ENCODE data around the gene CCDC136.

CCDC136 gene

GRCh38 chr7:128777156-128778123 lies 14.3 kb upstream of the CCDC136 start:
- DNase-seq (ENCODE audit: low spot score): no peak

GRCh38 chr7:128778946-128779345 lies 12.8 kb upstream of the CCDC136 start:
- DNase-seq (ENCODE audit: low spot score): no peak

- no peak for DNase-seq (ENCODE audit: low spot score)
These were observed 10.6 kb upstream of the CCDC136 start for GRCh38 chr7:128781126-128781525.

GRCh38 chr7:128781851-128782250 lies 9.9 kb upstream of the CCDC136 start:
- DNase-seq (ENCODE audit: low spot score): no peak

GRCh38 chr7:128783143-128783861 lies 8.5 kb upstream of the CCDC136 start:
- no peak for DNase-seq (ENCODE audit: low spot score)

- DNase-seq (ENCODE audit: low spot score): no peak
These were observed 6.0 kb upstream of the CCDC136 start for GRCh38 chr7:128785738-128786137.

- DNase-seq (ENCODE audit: low spot score): no peak
These were observed 3.0 kb upstream of the CCDC136 start for GRCh38 chr7:128788446-128789412.

GRCh38 chr7:128790315-128791041 lies 1.3 kb upstream of the CCDC136 start:
- DNase-seq (ENCODE audit: low spot score): no peak

- DNase-seq (ENCODE audit: low spot score): no peak
These were observed 182 bp downstream of the CCDC136 start for GRCh38 chr7:128791972-128792327.

- no peak for DNase-seq (ENCODE audit: low spot score)
These were observed 858 bp downstream of the CCDC136 start for GRCh38 chr7:128792471-128793180.

GRCh38 chr7:128793181-128793547 lies 1.4 kb downstream of the CCDC136 start:
- no peak for DNase-seq (ENCODE audit: low spot score)

- DNase-seq (ENCODE audit: low spot score): no peak
These were observed 2.3 kb downstream of the CCDC136 start for GRCh38 chr7:128794020-128794419.

- DNase-seq (ENCODE audit: low spot score): no peak
These were observed 2.7 kb downstream of the CCDC136 start for GRCh38 chr7:128794436-128794835.

GRCh38 chr7:128795129-128795528 lies 3.4 kb downstream of the CCDC136 start:
- no peak for DNase-seq (ENCODE audit: low spot score)

GRCh38 chr7:128796327-128796726 lies 4.6 kb downstream of the CCDC136 start:
- DNase-seq (ENCODE audit: low spot score): no peak

GRCh38 chr7:128799451-128799850 lies 7.7 kb downstream of the CCDC136 start:
- no peak for DNase-seq (ENCODE audit: low spot score)

GRCh38 chr7:128800567-128800966 lies 8.8 kb downstream of the CCDC136 start:
- DNase-seq (ENCODE audit: low spot score): no peak

GRCh38 chr7:128801003-128801402 lies 9.2 kb downstream of the CCDC136 start:
- DNase-seq (ENCODE audit: low spot score): no peak

- no peak for DNase-seq (ENCODE audit: low spot score)
These were observed 10.1 kb downstream of the CCDC136 start for GRCh38 chr7:128801667-128802418.

GRCh38 chr7:128804484-128804883 lies 12.7 kb downstream of the CCDC136 start:
- DNase-seq (ENCODE audit: low spot score): no peak
